Body of pancreas (tissue), 4 donors: ENCODE data around the gene TFF2. TPM values are rescaled to one million over a fixed set of nuclear protein-coding genes. Genes with fewer than 3 reads are reported as not detected.

Source experiments
- ATAC-seq: fragments of 150-250 bp; one replicate; pipeline ENCODE4 v1.9.1; 2016
- DNase-seq, 4 donors: peaks; one replicate each; pipeline ENCODE4 v3.0.0-alpha.2; 2019
- H3K27ac ChIP-seq, 4 donors: fragments of 200-600 bp; sonication (generic); 1 replicate in 3 of 4; 2 replicates in 1 of 4; pipeline versions ENCODE4 v1.5.1 to v1.6.1; 2016 to 2019; ENCODE audit warnings: mild to moderate bottlenecking in 1 of 4, mixed read lengths in 1 of 4, moderate library complexity in 1 of 4
- H3K27me3 ChIP-seq, 2 donors: fragments of 200-600 bp; sonication (generic); one replicate each; pipeline ENCODE4 v1.6.0; 2016; ENCODE audit warnings: mild to moderate bottlenecking in 1 of 2
- H3K36me3 ChIP-seq, 2 donors: fragments of 200-600 bp; sonication (generic); replicated peaks in 1 of 2; 2 replicates each; pipeline ENCODE4 v1.5.1; 2016; ENCODE audit warnings: low read depth in 2 of 2; ENCODE audit not compliant: insufficient read depth in 1 of 2
- H3K4me1 ChIP-seq: fragments of 200-600 bp; sonication (generic); one replicate; pipeline ENCODE4 v1.6.0; 2016
- H3K4me3 ChIP-seq, 2 donors: fragments of 200-600 bp; sonication (generic); 1 replicate in 1 of 2; 2 replicates in 1 of 2; pipeline ENCODE4 v1.5.1; 2016 to 2019
- H3K9me3 ChIP-seq, 3 donors: fragments of 200-600 bp; sonication (generic); 1 replicate in 2 of 3; 2 replicates in 1 of 3; pipeline ENCODE4 v1.5.1; 2016
- POLR2A ChIP-seq, 3 donors: fragments of 450-650 bp; IDR thresholded peaks; one replicate each; pipeline ENCODE4 v1.6.1; 2016; ENCODE audit warnings: antibody characterized with exemption in 3 of 3, mild to moderate bottlenecking in 2 of 3
- WGBS, 2 donors: methylation state at CpG; one replicate each; pipeline ENCODE4 v1.1.5; 2017; 5-methylcytosine and 5-hydroxymethylcytosine counted together
- intact Hi-C: fragments of 100-400 bp; cut with DNase I; formaldehyde crosslinking; loops from one replicate; pipeline ENCODE4 v1.15.1; 2023
- total RNA-seq, 2 donors: library from RNA; depleted of rRNA; stranded (reverse); fragments of >200 nt; gene quantifications; one replicate each; pipeline ENCODE4 v1.1.0, GENCODE V29; 2016
- TF ChIP-seq, protein P1 (sequence below), 7 experiments: fragments of 450-650 bp in 4 of 7; fragments of 200-600 bp in 3 of 7; sonication (generic) in 3 of 7; IDR thresholded peaks; one replicate each; pipeline ENCODE4 v1.5.1; 2016 to 2019; ENCODE audit warnings: antibody characterized with exemption in 7 of 7

The TFF2 gene
- total RNA-seq, 2 donors from 2014 or later: 1.3 to 9.3 TPM

DNA sequence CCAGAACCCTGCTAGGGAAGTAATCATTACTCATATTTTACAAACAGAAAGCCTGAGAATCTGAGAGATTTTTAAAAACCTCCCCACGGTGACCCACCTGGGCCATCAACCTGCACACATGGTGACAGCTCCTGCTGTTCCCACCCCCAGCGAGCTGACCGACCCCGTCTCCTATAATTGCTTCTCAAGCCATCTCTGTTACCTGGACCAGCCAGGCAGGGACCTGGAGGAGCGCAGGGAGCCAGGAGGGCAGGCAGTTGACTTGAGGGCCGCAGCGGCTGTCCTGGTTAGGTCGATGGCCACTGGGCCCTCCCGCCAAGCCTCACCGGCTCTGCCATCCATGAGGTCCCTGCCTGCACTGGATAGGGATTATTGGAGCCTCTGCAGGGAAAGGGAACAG is 7.7 kb downstream of the TFF2 start:
- H3K27ac ChIP-seq: no peak overlapping the region
- H3K4me1 ChIP-seq: peaks cover 8% of the 10 kb centered on the region
- DNase-seq (no peak), ATAC-seq (no peak)
- H3K4me3 ChIP-seq: no peak overlapping the region
- intact Hi-C loops: no loop called here
- no peaks in the 10 kb centered on the region for H3K9me3 ChIP-seq
- 74 to 76% methylated on average over 9 to 10 of the region's 10 CpGs for WGBS, 2 donors
- H3K27me3 ChIP-seq: no peaks in the 10 kb centered on the region
- TF ChIP-seq, protein P1, sequence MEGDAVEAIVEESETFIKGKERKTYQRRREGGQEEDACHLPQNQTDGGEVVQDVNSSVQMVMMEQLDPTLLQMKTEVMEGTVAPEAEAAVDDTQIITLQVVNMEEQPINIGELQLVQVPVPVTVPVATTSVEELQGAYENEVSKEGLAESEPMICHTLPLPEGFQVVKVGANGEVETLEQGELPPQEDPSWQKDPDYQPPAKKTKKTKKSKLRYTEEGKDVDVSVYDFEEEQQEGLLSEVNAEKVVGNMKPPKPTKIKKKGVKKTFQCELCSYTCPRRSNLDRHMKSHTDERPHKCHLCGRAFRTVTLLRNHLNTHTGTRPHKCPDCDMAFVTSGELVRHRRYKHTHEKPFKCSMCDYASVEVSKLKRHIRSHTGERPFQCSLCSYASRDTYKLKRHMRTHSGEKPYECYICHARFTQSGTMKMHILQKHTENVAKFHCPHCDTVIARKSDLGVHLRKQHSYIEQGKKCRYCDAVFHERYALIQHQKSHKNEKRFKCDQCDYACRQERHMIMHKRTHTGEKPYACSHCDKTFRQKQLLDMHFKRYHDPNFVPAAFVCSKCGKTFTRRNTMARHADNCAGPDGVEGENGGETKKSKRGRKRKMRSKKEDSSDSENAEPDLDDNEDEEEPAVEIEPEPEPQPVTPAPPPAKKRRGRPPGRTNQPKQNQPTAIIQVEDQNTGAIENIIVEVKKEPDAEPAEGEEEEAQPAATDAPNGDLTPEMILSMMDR (IDR thresholded peaks at IDR 0.05): no peak
- TF ChIP-seq POLR2A (IDR thresholded peaks at IDR 0.05): no peak
- no peaks in the 10 kb centered on the region for H3K36me3 ChIP-seq

DNA sequence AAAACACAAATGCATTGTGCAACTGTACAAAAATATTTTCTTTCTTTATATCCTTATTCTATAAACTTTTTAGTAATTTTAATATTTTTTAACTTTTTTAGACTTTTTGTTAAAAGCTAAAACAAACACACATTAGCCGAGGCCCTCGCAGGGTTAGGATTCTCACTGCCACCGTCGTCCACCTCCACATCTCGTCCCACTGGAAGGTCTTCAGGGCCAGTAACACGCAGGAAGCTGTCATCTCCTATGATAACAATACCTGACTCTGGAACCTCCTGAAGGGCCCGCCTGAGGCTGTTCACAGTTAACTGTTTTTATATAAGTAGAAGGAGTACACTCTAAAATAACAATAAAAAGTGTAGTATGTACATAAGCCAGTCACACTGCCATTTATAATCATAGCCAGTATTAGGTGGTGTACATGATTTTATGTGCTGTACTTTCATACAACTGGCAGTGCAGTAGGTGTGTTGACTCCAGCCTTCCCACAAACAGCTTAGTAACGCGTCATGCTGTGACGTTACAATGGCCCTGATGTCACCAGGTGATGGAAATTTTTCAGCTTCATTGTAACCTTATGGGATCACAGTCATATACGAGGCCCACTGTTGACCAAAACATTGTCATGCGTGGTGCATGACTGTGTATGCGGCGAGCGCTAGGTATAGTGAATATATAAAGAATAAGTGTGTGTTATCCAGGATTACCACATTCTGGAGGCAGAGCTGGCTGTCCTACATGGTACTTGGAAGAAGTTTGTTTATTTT is 8.8 kb downstream of the TFF2 start:
- H3K36me3 ChIP-seq: no peaks in the 10 kb centered on the region
- intact Hi-C loops: no loop called here
- no peak for ATAC-seq
- peaks cover 11% of the 10 kb centered on the region for H3K4me1 ChIP-seq
- 86 to 90% methylated on average over 15 of the region's 15 CpGs for WGBS, 2 donors
- DNase-seq: no peak
- H3K27me3 ChIP-seq: no peaks in the 10 kb centered on the region
- no peak overlapping the region for H3K27ac ChIP-seq
- TF ChIP-seq POLR2A (IDR thresholded peaks at IDR 0.05): no peak
- TF ChIP-seq, protein P1 (IDR thresholded peaks at IDR 0.05): no peak
- H3K9me3 ChIP-seq: no peaks in the 10 kb centered on the region
- H3K4me3 ChIP-seq: no peak overlapping the region

DNA sequence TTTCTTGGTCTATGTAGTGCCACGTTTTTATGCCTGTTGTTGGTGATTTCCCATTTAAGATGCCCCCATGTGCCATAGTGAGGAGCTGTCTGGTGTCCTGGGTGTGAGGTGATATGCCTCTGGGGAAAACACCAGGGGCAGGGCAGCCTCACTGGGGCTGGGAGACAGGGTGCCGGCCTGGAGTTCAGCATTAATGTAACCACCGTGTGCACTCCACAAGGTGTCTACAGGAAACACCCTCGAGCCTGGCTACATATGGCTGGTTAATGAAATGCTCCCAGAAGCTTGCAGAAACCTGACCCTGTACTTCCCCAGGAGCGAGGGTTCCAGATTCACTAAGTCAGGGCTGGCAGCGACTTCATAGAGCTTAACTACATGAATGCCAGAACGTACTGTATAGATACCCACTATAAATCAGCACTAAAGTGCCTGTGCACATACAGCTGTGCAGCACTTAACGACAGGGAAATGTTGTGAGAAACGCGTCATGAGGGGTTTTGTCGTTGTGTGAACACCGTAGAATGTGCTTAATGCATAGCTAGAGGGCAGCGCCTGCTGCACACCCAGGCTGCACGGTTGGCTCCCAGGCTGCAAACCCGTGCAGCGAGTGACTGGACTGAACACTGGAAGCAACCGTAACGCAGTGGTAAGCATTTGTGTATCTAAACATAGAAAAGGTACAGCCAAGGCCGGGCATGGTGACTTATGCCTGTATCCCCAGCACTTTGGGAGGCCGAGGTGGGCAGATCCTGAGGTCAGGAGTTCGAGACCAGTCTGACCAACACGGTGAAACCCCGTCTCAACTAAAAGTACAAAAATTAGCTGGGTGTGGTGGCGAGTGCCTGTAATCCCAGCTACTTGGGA is 10.4 kb downstream of the TFF2 start:
- TF ChIP-seq, protein P1 (IDR thresholded peaks at IDR 0.05): no peak
- TF ChIP-seq POLR2A (IDR thresholded peaks at IDR 0.05): no peak
- no peaks in the 10 kb centered on the region for H3K27me3 ChIP-seq
- H3K36me3 ChIP-seq: no peaks in the 10 kb centered on the region
- 77 to 85% methylated on average over 23 to 24 of the region's 24 CpGs for WGBS, 2 donors
- H3K9me3 ChIP-seq: no peaks in the 10 kb centered on the region
- peaks cover 11% of the 10 kb centered on the region for H3K4me1 ChIP-seq
- intact Hi-C loops: no loop called here
- DNase-seq (no peak), ATAC-seq (no peak)
- no peak overlapping the region for H3K4me3 ChIP-seq
- H3K27ac ChIP-seq: no peak overlapping the region

DNA sequence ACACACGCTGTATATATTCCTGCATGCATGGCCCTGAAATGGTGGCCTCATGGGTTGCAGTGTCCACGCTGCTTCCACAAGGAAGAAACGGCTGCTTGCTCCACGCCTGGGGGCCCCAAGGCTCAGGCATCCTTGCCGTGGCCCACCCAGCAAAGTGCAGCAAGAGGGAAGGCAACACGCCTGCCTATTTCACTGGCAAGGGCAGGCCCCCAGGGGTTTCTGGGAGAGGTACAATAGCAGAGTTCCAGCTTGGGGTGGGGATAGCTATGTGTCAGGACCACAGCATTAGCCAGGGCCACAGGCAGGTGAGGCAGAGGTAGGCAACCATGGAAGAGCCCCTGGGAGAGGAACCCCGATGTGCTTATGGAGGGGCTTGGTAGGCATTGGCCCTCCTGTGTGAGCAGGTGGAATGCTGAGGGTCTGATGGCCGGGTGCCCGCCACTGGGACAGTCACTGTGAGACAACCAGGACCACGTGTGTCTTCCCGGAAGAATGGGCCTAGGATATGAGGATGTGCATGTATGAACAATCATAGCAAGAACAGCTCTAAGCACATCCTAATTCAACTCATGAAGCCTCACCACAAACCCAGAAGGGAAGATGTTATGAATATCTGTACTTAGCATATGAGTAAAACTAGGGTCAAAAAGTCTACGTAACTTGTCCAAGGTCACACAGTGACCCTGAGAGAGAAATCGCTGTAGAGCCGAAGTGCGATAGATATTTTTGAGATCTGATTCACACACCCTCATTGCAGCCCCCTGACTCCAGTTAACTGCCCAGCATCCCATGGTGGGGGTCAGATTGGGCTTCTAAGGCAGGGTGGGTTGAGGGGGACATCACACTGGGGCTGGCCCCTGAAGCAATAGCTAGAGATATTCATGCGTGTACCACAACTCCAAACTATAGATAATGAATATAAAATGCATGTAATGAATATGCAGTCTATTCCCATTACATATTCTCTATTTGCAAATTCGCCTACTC is 11.8 kb downstream of the TFF2 start:
- TF ChIP-seq, protein P1 (IDR thresholded peaks at IDR 0.05): no peak
- no peak for TF ChIP-seq POLR2A (IDR thresholded peaks at IDR 0.05)
- no peak for DNase-seq
- Histone ChIP-seq H3K27ac (peak overlapping the region in 3 of 4 donors; percentile 35 to 73 (median 67)), H3K9me3 (no peaks in the 10 kb centered on the region), H3K4me1 (peaks cover 11% of the 10 kb centered on the region), H3K27me3 (no peaks in the 10 kb centered on the region), H3K36me3 (no peaks in the 10 kb centered on the region), H3K4me3 (no peak overlapping the region)
- intact Hi-C loops: no loop called here
- ATAC-seq: no peak
- WGBS, 2 donors: 70 to 75% methylated on average over 12 to 17 of the region's 17 CpGs
